Neural progenitor cell (in vitro differentiated cells): ENCODE measurements around the gene SLIT2. TPM values are rescaled to one million over a fixed set of nuclear protein-coding genes. Genes with fewer than 3 reads are reported as not detected.

Source experiments
- DNase-seq: peaks from one replicate; pipeline ENCODE4 v3.0.0-alpha.2; 2016; ENCODE audit warnings: low spot score
- H2AFZ ChIP-seq: fragments of 200-600 bp; sonication (generic); replicated peaks from 2 replicates; pipeline ENCODE4 v1.6.1; 2016; ENCODE audit warnings: antibody characterized with exemption
- H3F3A ChIP-seq: fragments of 200-600 bp; sonication (generic); 2 replicates; pipeline ENCODE4 v1.6.1; 2016; ENCODE audit warnings: antibody characterized with exemption, low read depth
- H3K27ac ChIP-seq: fragments of 200-600 bp; sonication (generic); 2 replicates; pipeline ENCODE4 v1.5.1; 2016; ENCODE audit warnings: mild to moderate bottlenecking
- H3K27me3 ChIP-seq: fragments of 200-600 bp; sonication (generic); 2 replicates; pipeline ENCODE4 v1.6.1; 2016; ENCODE audit warnings: mild to moderate bottlenecking, moderate library complexity
- H3K36me3 ChIP-seq: fragments of 200-600 bp; sonication (generic); 2 replicates; pipeline ENCODE4 v1.5.1; 2016
- H3K4me1 ChIP-seq: fragments of 200-600 bp; sonication (generic); 2 replicates; pipeline ENCODE4 v1.6.1; 2016; ENCODE audit warnings: mixed run types
- H3K4me2 ChIP-seq: fragments of 200-600 bp; sonication (generic); 2 replicates; pipeline ENCODE4 v1.6.1; 2016
- H3K4me3 ChIP-seq: fragments of 200-600 bp; sonication (generic); 2 replicates; pipeline ENCODE4 v1.5.1; 2016
- H3K79me2 ChIP-seq: fragments of 200-600 bp; sonication (generic); 2 replicates; pipeline ENCODE4 v1.6.1; 2016; ENCODE audit warnings: low read depth
- H3K9ac ChIP-seq: fragments of 200-600 bp; sonication (generic); 2 replicates; pipeline ENCODE4 v1.6.1; 2016
- H3K9me3 ChIP-seq: fragments of 200-600 bp; sonication (generic); 2 replicates; pipeline ENCODE4 v1.5.1; 2016; ENCODE audit warnings: low read depth
- H4K20me1 ChIP-seq: fragments of 200-600 bp; sonication (generic); 2 replicates; pipeline ENCODE4 v1.6.1; 2016; ENCODE audit warnings: low read depth
- H3K27ac Mint-ChIP-seq: 3 replicates; pipeline ENCODE4 v1.8.0; 2021; ENCODE audit warnings: mixed read lengths
- H3K27me3 Mint-ChIP-seq: 2 replicates; pipeline ENCODE4 v1.8.0; 2022; ENCODE audit warnings: low read depth, mild to moderate bottlenecking, inconsistent platforms, moderate library complexity, mixed read lengths; ENCODE audit not compliant: insufficient read depth
- H3K36me3 Mint-ChIP-seq: 3 replicates; pipeline ENCODE4 v1.8.0; 2021; ENCODE audit warnings: mixed read lengths
- H3K4me1 Mint-ChIP-seq: 3 replicates; pipeline ENCODE4 v1.8.0; 2021; ENCODE audit warnings: mixed read lengths
- H3K4me3 Mint-ChIP-seq: 3 replicates; pipeline ENCODE4 v1.8.0; 2021; ENCODE audit warnings: mild to moderate bottlenecking, moderate library complexity, mixed read lengths
- H3K9me3 Mint-ChIP-seq: 3 replicates; pipeline ENCODE4 v1.8.0; 2020; ENCODE audit warnings: mixed read lengths
- EZH2 ChIP-seq: fragments of 200-600 bp; sonication (generic); IDR thresholded peaks from 2 replicates; pipeline ENCODE4 v1.6.1; 2017; ENCODE audit warnings: antibody characterized with exemption, mild to moderate bottlenecking, moderate library complexity
- EZH2phosphoT487 ChIP-seq: fragments of 200-600 bp; sonication (generic); IDR thresholded peaks from 2 replicates; pipeline ENCODE4 v1.6.1; 2017; ENCODE audit warnings: antibody characterized with exemption
- total RNA-seq: library from RNA; depleted of rRNA; stranded (reverse); fragments of >200 nt; gene quantifications from 2 replicates; pipeline ENCODE4 v1.2.3, GENCODE V29; 2015; ENCODE audit warnings: low replicate concordance
- TF ChIP-seq, protein P1 (sequence below): fragments of 200-600 bp; sonication (generic); IDR thresholded peaks from 2 replicates; pipeline ENCODE4 v1.5.1; 2017; ENCODE audit warnings: antibody characterized with exemption, mild to moderate bottlenecking

Gene SLIT2
- total RNA-seq, 1 donor from 2014 or later: 3.0 TPM

GRCh38 chr4:20252656-20253282, 1.1 kb downstream of the SLIT2 start:
- H3K79me2 ChIP-seq: no peaks in the 10 kb centered on the region
- H3K9me3 ChIP-seq: no peaks in the 10 kb centered on the region
- peak overlapping the region; percentile 96 for H2AFZ ChIP-seq
- peaks cover 13% of the 10 kb centered on the region for H3K4me1 ChIP-seq
- peak overlapping the region; percentile 74 for H3K27ac Mint-ChIP-seq
- peaks cover 5% of the 10 kb centered on the region for H3K36me3 Mint-ChIP-seq
- H3K9ac ChIP-seq: no peak overlapping the region
- H3K4me3 Mint-ChIP-seq: peak overlapping the region; percentile 100
- no peaks in the 10 kb centered on the region for H3K36me3 ChIP-seq
- H3K4me1 Mint-ChIP-seq: peaks cover 41% of the 10 kb centered on the region
- no peak overlapping the region for H3K27ac ChIP-seq
- peaks cover 83% of the 10 kb centered on the region for H3K27me3 ChIP-seq
- TF ChIP-seq EZH2phosphoT487 (peak; percentile 72), EZH2 (peak; percentile 63)
- TF ChIP-seq, protein P1, sequence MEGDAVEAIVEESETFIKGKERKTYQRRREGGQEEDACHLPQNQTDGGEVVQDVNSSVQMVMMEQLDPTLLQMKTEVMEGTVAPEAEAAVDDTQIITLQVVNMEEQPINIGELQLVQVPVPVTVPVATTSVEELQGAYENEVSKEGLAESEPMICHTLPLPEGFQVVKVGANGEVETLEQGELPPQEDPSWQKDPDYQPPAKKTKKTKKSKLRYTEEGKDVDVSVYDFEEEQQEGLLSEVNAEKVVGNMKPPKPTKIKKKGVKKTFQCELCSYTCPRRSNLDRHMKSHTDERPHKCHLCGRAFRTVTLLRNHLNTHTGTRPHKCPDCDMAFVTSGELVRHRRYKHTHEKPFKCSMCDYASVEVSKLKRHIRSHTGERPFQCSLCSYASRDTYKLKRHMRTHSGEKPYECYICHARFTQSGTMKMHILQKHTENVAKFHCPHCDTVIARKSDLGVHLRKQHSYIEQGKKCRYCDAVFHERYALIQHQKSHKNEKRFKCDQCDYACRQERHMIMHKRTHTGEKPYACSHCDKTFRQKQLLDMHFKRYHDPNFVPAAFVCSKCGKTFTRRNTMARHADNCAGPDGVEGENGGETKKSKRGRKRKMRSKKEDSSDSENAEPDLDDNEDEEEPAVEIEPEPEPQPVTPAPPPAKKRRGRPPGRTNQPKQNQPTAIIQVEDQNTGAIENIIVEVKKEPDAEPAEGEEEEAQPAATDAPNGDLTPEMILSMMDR: no peak
- no peaks in the 10 kb centered on the region for H3K9me3 Mint-ChIP-seq
- H3K27me3 Mint-ChIP-seq: peaks cover 11% of the 10 kb centered on the region
- H3K4me3 ChIP-seq: peak overlapping the region; percentile 81
- peak; percentile 64 for DNase-seq
- peaks cover 25% of the 10 kb centered on the region for H4K20me1 ChIP-seq
- peaks cover 7% of the 10 kb centered on the region for H3F3A ChIP-seq
- peak overlapping the region; percentile 98 for H3K4me2 ChIP-seq

GRCh38 chr4:20253283-20253734, 1.6 kb downstream of the SLIT2 start:
- peaks cover 11% of the 10 kb centered on the region for H3K27me3 Mint-ChIP-seq
- Histone ChIP-seq H2AFZ (no peak overlapping the region), H4K20me1 (peaks cover 25% of the 10 kb centered on the region), H3K9me3 (no peaks in the 10 kb centered on the region), H3F3A (peaks cover 7% of the 10 kb centered on the region), H3K36me3 (no peaks in the 10 kb centered on the region), H3K4me1 (peaks cover 13% of the 10 kb centered on the region), H3K4me2 (peak overlapping the region; percentile 98), H3K27me3 (peaks cover 88% of the 10 kb centered on the region), H3K9ac (no peak overlapping the region), H3K79me2 (no peaks in the 10 kb centered on the region), H3K27ac (no peak overlapping the region), H3K4me3 (peak overlapping the region; percentile 81)
- H3K36me3 Mint-ChIP-seq: peaks cover 7% of the 10 kb centered on the region
- H3K27ac Mint-ChIP-seq: no peak overlapping the region
- DNase-seq: no peak
- peak overlapping the region; percentile 100 for H3K4me3 Mint-ChIP-seq
- peaks cover 44% of the 10 kb centered on the region for H3K4me1 Mint-ChIP-seq
- TF ChIP-seq, protein P1: no peak
- TF ChIP-seq EZH2 (no peak), EZH2phosphoT487 (peak; percentile 66)
- H3K9me3 Mint-ChIP-seq: no peaks in the 10 kb centered on the region

- Histone ChIP-seq H3K9me3 (no peaks in the 10 kb centered on the region), H4K20me1 (peaks cover 25% of the 10 kb centered on the region), H2AFZ (peak overlapping the region; percentile 82), H3K4me3 (peak overlapping the region; percentile 81), H3F3A (peaks cover 7% of the 10 kb centered on the region), H3K4me2 (peak overlapping the region; percentile 98), H3K27me3 (peaks cover 93% of the 10 kb centered on the region), H3K79me2 (no peaks in the 10 kb centered on the region), H3K9ac (no peak overlapping the region), H3K36me3 (no peaks in the 10 kb centered on the region), H3K4me1 (peaks cover 13% of the 10 kb centered on the region), H3K27ac (no peak overlapping the region)
- TF ChIP-seq EZH2: peak; percentile 79
- TF ChIP-seq, protein P1: no peak
- Mint-ChIP-seq H3K27ac (no peak overlapping the region), H3K36me3 (peaks cover 7% of the 10 kb centered on the region), H3K27me3 (peaks cover 11% of the 10 kb centered on the region), H3K9me3 (no peaks in the 10 kb centered on the region), H3K4me3 (peak overlapping the region; percentile 100), H3K4me1 (peaks cover 44% of the 10 kb centered on the region)
- DNase-seq: peak; percentile 48
These were observed 2.2 kb downstream of the SLIT2 start for GRCh38 chr4:20253735-20254409.
